ENCODE data around the gene CSF1R. TPM values are rescaled to one million over a fixed set of nuclear protein-coding genes. Genes with fewer than 3 reads are reported as not detected.

Gene CSF1R
- polyA plus RNA-seq, 1 of the 3 experiments (the other 2 are of a cell fraction) = 0.25 TPM

GRCh38 chr5:150122536-150123481 lies 36.5 kb upstream of the CSF1R start (continued):
- TF ChIP-seq USF1 (IDR thresholded peaks at IDR 0.05; ENCODE audit: borderline replicate concordance, low read depth) = no peak
- TF ChIP-seq FOXJ3 (CRISPR knock-in tag; IDR thresholded peaks at IDR 0.05) = no peak
- TF ChIP-seq USF2 (IDR thresholded peaks at IDR 0.05; ENCODE audit: borderline replicate concordance, low read depth, low read length) = no peak
- TF ChIP-seq ELF1 (IDR thresholded peaks at IDR 0.05) = no peak
- TF ChIP-seq SIN3A (IDR thresholded peaks at IDR 0.05; ENCODE audit: borderline replicate concordance, low read depth, low read length) = no peak
- no peak for TF ChIP-seq TAF1 (IDR thresholded peaks at IDR 0.05; ENCODE audit: borderline replicate concordance, low read depth, low read length)

GRCh38 chr5:150122158-150122510 lies 35.8 kb upstream of the CSF1R start:
- 77% methylated on average over 4 of the region's 5 CpGs for WGBS (ENCODE audit: low lambda C conversion rate)
- Histone ChIP-seq H3K4me1 (ENCODE audit: control insufficient read depth in 1 of 2, insufficient read depth in 2 of 2, low read depth in 1 of 2, low read length in 1 of 2) (no peaks in the 10 kb centered on the region), H3K9me2 (no peaks in the 10 kb centered on the region), H3K9ac (no peak overlapping the region), H3K27me3 (ENCODE audit: insufficient read depth) (no peaks in the 10 kb centered on the region), H4K20me1 (ENCODE audit: insufficient read depth) (no peaks in the 10 kb centered on the region), H3F3A (replicated peaks; ENCODE audit: insufficient read depth) (no peaks in the 10 kb centered on the region), H3K36me3 (replicated peaks in 1 of 2; ENCODE audit: control insufficient read depth in 1 of 2, insufficient read depth in 2 of 2, low read length in 1 of 2) (peaks cover 11 to 87% of the 10 kb centered on the region in 2 experiments), H3K79me2 (ENCODE audit: insufficient read depth) (no peaks in the 10 kb centered on the region), H3K27ac (ENCODE audit: low read depth in 2 of 2, low read length in 1 of 2) (no peak overlapping the region), H3K4me3 (ENCODE audit: low read depth in 2 of 2, low read length in 1 of 2) (no peak overlapping the region), H2AFZ (ENCODE audit: low read depth) (no peak overlapping the region), H3K9me3 (no peaks in the 10 kb centered on the region), H3K4me2 (no peak overlapping the region)
- ChIA-PET CTCF (interaction anchor here (0.9 to 12.5 kb wide), 5 partner anchors 8 to 284 kb away, joined by 3 to 173 read pairs (median 4); no protein-coding TSS in a partner anchor), POLR2A (interaction anchor here (0.7 to 2.6 kb wide), 2 partner anchors 10 to 14 kb away, joined by 3 to 8 read pairs; no protein-coding TSS in a partner anchor)
- no peak for TF ChIP-seq RFX5 (IDR thresholded peaks at IDR 0.05; ENCODE audit: low read length)
- TF ChIP-seq CTCF (IDR thresholded peaks at IDR 0.05) = peak; percentile 37
- 0 out of 2 replicates have a peak, but pooled peaks have one; percentile 13 for TF ChIP-seq SMC3 (IDR thresholded peaks at IDR 0.05; ENCODE audit: low read depth, low read length)
- DNase-seq = no peak
